Caki2 (cell line): Measurements from ENCODE around the gene PKP1. TPM values are rescaled to one million over a fixed set of nuclear protein-coding genes. Genes with fewer than 3 reads are reported as not detected.

Experiments used
- DNase-seq: peaks from one replicate; pipeline ENCODE4 v3.0.0-alpha.2; 2015; ENCODE audit warnings: low read depth
- in situ Hi-C: cut with HindIII; loops from 2 replicates; pipeline ENCODE4 v1.10.0; 2016; ENCODE audit warnings: low sequenced_read_pairs, low pct_unique_long_range_greater_than_20kb, mixed read lengths
- total RNA-seq: library from RNA; depleted of rRNA; stranded (reverse); fragments of >200 nt; shearing (Covaris generic); gene quantifications from 2 replicates; pipeline ENCODE4 v1.2.3, GENCODE V29; 2014; ENCODE audit warnings: low replicate concordance

The PKP1 gene
- total RNA-seq, 1 experiment from 2014 or later: not detected

GRCh38 chr1:201298396-201299381 is 15.4 kb downstream of the PKP1 start:
- DNase-seq: no peak
- in situ Hi-C loops: no loop called here

DNA sequence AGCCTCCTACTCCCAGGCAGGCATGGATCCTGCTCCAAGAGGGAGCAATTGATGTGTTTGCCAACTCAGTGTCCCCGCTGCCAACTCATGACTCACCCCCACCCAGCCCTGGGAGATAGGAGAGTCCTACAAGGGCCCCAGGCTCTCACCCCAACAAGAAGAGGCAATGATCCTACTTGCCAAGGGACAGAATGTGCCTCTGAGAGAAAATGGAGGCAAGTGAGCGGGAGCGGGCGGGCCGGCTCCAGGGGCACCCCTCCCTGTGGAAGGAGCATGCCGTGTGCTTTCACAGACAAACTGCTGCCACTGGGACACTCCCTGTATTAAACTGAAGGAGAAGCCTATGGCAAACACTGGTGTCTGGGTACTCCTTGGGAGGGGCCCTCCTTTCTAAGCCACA is 16.7 kb downstream of the PKP1 start:
- DNase-seq: no peak

DNA sequence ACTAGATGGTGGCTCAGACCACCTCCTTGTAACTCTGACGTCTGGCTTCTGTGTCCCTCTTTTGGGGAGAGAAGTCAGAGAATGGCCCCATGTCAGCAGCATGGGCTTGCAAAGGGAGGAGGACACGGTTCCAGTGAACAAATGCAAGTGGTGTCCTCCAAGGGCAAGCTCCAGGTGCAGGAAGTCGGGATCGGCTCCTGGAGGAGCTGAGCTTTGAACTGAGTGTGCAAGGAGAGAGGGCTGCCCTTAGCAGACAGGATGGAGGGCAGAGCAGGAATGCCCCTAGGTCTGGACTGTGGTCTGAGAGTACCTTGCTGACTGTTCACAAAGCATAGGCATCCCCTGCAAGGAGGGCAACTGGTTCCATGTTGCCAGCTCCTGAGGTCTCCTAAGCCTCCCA is 17.3 kb downstream of the PKP1 start:
- in situ Hi-C loops: no loop called here
- DNase-seq: no peak

More for the DNA sequence above, 16.7 kb downstream of the PKP1 start:
- in situ Hi-C loops: no loop called here

- DNase-seq: no peak
- in situ Hi-C loops: no loop called here
Measured at GRCh38 chr1:201302163-201303152, 19.2 kb downstream of the PKP1 start.

GRCh38 chr1:201304126-201304525 is 20.8 kb downstream of the PKP1 start:
- DNase-seq: no peak
- in situ Hi-C loops: no loop called here

DNA sequence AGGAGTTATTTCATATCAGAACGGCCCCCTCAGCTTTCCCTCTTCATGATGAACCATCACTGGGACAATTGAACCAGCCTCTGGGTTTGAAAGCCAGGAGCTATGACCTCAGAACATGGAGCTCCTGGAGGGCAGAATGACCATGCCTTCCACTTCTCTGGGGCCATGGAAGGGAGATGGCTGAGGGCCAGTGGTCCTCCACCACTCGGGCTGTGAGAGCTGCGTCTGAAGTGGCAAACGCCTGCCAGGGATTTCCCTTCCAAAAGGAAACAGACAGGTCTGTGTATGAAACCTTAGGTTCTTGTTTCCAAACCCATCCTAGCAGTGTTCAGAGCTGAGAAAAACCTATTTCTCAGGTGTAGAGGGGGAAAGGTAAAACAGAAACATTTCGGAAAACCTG is 22.5 kb downstream of the PKP1 start:
- DNase-seq: no peak
- in situ Hi-C loops: no loop called here

DNA sequence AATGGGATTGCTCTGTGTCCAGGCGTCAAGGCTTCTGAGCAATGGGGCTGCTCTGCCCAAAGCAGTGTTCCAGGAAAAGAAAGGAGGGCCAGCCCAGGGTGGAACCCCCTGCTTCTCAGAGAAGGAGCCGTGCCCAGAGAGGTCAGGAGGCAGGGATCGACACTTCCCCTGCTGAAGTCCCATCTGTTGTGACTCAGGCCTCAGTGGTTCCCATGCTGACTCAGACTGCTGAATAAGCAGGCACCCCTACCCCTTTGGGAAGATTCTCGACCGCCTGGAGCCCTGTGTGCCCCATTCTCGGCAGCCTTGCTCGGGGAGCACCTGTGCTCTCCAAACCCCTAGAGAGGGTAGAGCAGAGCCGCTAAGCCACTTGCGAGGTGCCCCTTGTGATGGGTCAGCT is 23.9 kb downstream of the PKP1 start:
- no peak for DNase-seq
- in situ Hi-C loops: no loop called here

- DNase-seq: no peak
- in situ Hi-C loops: no loop called here
Measured at GRCh38 chr1:201307760-201308499, 24.6 kb downstream of the PKP1 start.

DNA sequence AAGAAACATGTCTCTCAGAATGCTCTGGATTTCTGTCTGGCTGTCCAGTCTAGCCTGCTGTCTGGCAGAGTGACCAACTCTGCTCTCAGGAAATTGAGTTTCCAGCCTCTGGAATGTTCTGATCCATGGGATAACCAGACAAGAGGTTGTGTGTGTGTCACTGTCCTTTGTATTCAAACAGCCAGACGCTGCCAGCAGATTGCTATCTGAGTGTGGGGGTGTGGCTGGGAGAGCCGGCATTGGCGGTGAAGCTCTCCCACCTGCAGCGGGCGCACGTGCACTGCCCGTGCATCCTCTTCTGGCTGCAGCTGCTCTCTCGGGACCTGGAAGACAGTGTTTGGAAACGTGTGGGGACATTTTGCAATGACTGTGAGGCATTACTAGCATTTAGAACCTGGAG is 26.1 kb downstream of the PKP1 start:
- DNase-seq: no peak
- in situ Hi-C loops: no loop called here

DNA sequence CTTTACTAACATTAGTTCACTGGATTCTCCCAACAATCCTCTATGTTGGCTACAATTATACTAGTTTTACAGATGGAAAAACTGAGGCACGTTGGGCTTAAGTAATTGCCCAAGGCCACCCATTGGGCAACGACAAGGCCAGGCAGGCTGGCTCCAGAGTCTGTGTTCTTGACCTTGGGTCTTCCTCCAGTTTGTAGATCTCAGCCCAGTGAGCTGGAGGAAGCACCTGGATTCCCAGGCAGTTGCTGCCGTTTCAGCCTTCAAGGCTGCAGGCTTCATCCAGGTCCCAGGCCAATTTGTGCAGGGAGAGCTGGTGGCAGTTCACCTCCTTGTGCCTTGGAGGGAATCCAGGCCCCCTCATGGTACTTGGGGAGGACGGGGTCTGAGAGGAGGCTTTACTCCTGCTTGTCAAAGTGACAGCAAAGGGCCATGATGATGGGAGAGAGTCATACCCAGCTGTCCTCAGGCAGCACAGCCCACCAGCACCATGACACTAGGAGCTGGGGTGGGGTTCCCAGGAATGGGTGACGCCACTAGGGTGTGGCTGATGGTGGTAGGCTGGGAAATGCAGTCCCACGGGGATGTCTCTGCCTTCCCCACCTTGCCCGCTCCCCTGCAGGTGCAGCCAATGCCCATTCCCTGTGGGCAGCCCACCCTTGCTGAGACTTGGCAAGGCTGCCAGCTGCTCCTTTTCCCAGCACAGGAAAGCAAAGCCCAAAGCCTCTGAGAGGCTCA is 27.1 kb downstream of the PKP1 start:
- no peak for DNase-seq
- in situ Hi-C loops: no loop called here

GRCh38 chr1:201310986-201311355 is 27.7 kb downstream of the PKP1 start:
- DNase-seq: peak; percentile 70
- in situ Hi-C loops: no loop called here

DNA sequence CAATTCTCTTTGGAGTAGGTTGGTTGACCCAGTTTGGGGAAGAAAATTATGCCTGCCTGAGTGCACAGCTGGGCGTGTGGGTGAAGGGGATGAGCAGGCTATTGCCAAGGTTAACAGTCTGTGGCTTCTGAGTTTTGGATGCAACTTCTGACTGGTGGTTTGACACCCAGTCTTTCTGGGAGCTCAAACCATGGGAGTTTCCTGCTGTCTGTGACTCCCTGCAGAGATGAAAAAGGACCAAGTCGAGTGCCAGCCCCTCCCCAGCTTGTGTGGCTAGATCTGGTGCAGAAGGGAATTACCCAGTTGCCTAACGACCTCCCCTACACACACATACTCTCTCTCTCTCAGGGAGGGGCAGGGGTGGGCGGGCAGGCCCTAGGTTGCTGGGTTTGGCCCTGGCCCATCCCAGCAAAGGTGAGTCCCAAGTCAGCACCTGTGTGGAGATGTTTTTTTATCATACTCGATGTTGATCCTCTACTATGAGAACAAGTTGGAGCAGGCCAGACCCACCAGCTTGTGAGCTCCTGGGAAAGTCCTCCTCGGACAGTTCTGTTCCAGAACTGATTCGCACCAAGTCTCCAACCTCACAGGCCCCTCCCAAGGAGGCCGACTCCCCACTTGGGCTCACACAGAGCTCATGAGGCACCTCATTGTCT is 28.2 kb downstream of the PKP1 start:
- in situ Hi-C loops: no loop called here
- no peak for DNase-seq

DNA sequence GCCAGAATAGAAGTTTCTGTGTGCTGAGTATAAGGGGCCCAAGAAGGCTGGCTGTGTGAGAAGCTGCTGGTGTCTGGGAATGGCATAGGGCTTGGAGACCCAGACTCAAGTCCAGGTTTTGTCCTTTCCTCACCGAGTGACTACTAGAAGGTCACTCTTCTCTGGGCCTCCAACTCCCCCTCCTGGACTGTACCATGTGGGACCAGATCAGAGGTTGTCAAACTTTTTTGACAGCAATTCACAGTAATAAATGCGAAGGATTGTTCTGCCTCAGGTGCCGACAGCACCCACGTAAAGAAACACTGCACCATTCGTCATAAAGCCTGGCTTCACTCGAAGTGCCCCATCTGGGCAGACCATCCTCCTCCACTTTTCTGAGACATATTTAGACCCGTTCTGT is 29.0 kb downstream of the PKP1 start:
- DNase-seq: no peak
- in situ Hi-C loops: no loop called here

GRCh38 chr1:201313086-201313485 is 29.8 kb downstream of the PKP1 start:
- DNase-seq: no peak
- in situ Hi-C loops: no loop called here

GRCh38 chr1:201316556-201316955 is 33.2 kb downstream of the PKP1 start:
- in situ Hi-C loops: no loop called here
- DNase-seq: no peak

- DNase-seq: no peak
- in situ Hi-C loops: no loop called here
Measured at GRCh38 chr1:201317551-201317950, 34.2 kb downstream of the PKP1 start.
